Measurements from ENCODE around the gene CHD8.
"Not testable (repeated sequence)": the region's sequence is repeated elsewhere in the genome, so short reads cannot be mapped to it uniquely, and the experiment has no call there.

The CHD8 gene

DNA sequence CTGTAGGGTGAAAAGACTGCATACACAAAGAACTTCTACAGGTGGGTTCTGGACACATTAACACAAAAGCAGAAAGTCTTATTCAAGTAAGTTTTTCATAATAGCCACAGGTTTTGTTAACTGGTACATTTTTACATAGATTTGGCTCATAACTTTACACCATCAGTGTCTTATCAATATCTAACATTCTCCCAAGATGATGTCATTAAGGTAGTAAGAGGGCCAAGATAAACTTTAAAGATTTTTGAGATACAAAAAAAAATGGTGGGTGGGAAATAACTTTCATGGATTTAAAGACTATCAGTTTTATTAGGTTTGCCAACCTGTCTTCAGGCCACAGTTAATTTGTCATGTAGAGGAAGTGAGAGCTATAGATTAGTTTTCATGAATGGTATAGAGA is 73.8 kb downstream of the CHD8 start:
- Histone ChIP-seq H3K4me3 (no peak overlapping the region), H3K27ac (peak overlapping the region in 1 of 21 experiments; percentile 94)

DNA sequence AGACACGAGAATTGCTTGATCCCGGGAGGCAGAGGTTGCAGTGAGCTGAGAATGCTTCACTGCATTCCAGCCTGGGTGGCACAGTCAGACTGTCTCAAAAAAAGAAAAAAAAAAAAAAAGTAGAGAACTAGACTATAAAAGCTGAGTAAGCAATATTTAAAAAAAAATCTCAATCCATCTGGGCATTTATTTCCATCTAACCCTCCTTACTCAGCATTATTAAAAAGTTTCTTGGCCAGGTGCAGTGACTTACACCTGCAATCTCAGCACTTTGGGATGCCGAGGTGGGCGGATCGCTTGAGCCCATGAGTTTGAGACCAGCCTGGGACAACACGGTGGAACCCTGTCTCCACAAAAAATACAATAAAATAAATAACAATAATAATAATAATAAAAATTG is 76.6 kb downstream of the CHD8 start:
- H3K4me3 ChIP-seq: no peak overlapping the region
- H3K27ac ChIP-seq: no peak overlapping the region

DNA sequence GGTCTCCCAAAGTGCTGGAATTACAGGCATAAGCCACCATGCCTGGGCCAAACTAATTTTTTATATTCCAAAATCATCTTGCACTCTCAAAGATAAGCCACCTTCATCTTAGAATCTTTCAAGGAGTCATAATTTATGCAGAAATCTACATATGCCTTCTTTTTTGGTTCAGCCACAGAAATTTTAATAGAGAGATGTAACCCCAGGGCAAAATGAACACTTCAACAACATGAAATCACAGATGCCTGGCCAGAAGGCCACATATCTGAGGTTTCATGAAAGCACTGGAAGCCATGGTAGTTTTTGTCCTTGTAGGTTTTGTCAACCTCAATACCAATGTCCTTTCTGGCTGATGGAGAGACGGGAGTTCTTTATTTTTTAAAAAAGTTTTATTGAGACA is 81.9 kb downstream of the CHD8 start:
- Histone ChIP-seq H3K27ac (no peak overlapping the region), H3K4me3 (no peak overlapping the region)

DNA sequence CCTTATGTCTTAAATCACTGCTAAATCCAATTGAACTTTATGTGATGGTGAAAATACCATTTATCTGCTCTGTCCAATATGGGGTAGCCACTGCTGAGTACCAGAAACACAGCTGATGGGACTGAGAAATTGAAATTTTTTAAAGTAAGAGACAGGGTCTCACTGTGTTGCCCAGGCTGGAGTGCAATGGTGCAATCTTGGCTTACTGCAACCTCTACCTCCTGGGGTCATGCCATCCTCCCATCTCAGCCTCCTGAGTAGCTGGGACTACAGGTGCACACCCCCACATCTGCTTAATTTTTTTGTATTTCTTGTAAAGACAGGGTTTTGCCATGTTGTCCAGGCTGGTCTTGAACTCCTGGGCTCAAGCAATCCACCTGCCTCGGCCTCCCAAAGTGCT is 83.1 kb downstream of the CHD8 start:
- H3K27ac ChIP-seq: not testable (repeated sequence)

DNA sequence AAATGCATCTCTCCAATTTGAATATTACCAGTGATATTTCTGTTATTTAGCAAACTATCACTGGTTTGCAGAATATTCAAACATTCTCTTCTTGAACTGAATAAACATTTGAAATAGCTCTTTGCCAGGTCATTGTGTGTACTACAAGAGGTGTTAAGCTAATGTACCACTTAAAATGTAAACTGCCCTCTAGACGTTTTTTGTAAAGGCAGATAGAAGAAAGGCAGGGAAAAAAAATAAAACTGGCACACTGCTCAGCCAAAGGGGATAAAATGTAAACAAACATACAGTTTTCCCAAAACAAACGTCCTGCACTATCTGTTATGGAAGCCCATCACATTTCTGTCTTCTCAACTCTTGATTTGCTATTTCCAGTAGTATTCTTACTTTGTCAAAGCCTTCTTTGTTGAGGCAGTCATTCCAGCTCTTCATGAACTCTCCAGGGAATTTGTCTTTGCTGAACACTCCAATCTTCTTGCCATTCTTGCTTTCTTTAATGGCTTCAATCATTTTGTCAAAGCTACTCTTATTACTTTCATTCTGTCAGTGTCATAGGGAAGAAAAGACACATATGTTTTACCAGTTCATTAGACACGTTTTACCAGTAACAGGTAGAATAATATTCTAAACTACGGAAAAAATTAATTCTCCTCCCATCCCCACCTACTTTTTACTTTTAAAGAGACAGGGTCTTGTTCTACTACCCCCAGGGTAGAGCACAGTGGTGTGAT is 85.8 kb downstream of the CHD8 start:
- H3K4me3 ChIP-seq: no peak overlapping the region
- H3K27ac ChIP-seq: no peak overlapping the region

More for the DNA sequence above, 83.1 kb downstream of the CHD8 start:
- H3K4me3 ChIP-seq: not testable (repeated sequence)

DNA sequence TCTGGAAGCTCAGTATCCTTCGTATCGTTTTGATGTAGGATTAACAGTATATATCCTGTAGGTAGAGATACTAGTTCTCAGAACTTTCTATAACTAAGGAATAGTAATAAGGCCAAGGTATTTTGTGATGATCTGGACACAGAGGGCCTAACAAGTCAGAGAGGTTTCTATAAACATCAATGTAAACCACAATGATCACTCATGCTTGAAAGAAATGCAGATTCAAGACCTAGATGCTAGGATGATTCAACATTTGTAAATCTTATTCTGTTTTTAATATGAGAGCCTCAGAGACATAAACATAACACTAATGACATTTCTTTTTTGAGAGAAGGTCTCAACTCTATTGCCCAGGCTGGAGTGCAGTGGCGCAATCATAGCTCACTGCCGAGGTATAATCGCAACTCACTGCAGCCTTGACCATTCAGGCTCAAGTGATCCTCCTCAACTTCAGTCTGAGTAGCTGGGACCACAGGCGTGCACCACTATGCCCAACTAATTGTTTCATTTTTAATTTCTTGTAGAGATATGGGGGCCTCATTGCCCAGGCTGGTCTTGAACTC is 88.3 kb downstream of the CHD8 start:
- Histone ChIP-seq H3K27ac (no peak overlapping the region), H3K4me3 (no peak overlapping the region)

DNA sequence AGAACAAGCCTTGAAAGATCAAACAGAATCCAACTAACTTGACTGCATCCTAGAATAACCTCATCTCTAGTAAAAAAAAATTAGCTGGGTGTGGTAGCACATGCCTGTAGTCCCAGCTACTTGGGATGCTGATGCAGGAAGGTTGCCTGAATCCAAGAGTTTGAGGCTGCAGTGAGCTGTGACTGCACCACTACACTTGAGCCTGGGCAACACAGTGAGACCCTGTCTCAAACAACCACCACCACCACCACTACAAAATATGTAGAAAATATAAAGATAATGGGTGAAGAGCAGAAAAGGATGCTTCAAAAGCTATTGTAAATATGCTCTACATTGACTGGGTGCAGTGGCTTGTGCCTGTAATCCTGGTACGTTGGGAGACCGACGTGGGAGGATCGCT is 99.4 kb downstream of the CHD8 start:
- H3K4me3 ChIP-seq: no peak overlapping the region
- H3K27ac ChIP-seq: no peak overlapping the region

DNA sequence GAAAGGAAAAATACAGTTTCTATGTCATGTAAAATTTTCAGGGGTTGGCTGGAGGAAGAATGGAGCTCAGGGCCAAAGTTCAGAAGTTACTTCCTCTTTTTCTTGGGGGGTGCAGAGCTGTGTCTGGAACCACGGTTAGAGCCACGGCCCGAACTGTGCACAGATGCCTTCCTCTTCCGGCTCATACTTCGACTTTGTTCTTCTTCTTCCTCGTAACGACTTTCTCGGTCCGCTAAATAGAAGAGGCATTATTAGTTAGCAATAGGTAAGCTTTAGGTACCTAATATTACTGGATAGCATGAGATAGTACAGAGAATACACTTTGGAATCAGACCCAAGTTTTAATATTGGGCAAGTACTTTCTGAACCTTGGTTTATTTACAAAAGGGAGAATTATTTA is 103.3 kb downstream of the CHD8 start:
- no peak overlapping the region for H3K27ac ChIP-seq

DNA sequence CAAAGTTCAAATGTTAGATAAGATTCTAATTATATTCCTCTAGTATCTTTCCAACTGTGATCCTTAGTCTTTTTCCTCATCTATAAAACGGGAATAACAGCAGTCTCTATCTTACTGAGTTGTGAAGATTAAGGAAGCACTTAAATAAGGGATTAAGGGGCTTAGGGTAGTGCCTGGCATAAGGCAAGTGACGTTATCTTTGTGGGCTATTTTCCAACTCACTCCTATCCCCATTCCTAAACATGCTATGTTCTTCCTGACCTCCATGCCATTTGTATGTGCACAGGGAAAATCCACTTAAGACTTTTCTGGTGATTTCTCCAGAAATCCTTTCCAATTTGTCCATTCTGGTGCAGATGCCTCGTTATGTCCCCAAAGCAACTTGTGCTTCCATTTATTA is 105.4 kb downstream of the CHD8 start:
- Histone ChIP-seq H3K4me3 (no peak overlapping the region), H3K27ac (no peak overlapping the region)

More for the DNA sequence above, 103.3 kb downstream of the CHD8 start:
- no peak overlapping the region for H3K4me3 ChIP-seq

DNA sequence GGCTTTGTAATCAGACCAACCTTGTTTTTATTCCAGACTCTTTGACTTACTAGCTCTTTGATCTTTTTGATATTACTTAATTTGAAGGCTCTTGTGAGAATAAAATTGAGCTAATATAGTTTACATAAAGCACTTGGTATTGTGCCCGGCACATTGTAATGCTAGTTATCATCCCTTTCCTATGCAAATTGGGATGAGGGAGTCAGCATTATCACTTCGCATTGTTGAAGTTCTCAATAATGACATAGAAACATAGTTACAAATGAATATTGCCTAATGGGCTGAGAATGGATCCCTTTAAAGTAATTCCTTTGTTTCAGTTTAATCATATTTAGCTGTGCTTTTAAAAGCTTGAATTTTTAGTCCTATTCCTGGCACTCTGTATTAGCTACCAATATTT is 108.7 kb downstream of the CHD8 start:
- H3K4me3 ChIP-seq: no peak overlapping the region
- peak overlapping the region in 1 of 21 experiments; percentile 1 for H3K27ac ChIP-seq

DNA sequence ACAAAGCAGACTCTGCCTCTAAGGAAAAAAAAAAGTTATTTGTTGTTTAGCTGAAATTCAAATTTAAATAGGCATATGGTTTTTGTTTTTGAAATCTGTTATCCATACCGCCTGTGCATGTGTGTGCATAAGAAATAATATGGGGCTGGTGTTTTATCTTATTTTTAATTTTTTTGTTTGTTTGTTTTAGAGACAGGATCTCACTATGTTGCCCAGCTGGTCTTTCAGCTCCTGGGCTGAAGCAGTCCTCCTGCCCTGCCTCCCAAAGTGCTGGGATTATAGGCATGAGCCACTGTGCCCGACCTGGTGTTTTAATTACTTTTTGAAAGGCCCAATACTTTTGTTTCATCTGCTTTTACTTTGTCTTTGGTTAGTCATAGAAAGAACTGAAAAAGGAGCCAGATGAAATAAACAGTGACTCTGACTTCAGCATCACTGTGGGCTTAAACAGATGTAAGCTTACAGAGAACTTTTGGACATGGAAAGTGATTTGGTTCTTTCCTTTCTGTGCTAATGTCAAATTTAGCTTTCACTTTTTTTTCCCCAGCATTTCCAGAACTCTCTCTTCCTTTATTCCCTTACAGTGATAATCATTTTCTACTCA is 109.3 kb downstream of the CHD8 start:
- Histone ChIP-seq H3K27ac (peak overlapping the region in 1 of 21 experiments; percentile 1), H3K4me3 (no peak overlapping the region)

DNA sequence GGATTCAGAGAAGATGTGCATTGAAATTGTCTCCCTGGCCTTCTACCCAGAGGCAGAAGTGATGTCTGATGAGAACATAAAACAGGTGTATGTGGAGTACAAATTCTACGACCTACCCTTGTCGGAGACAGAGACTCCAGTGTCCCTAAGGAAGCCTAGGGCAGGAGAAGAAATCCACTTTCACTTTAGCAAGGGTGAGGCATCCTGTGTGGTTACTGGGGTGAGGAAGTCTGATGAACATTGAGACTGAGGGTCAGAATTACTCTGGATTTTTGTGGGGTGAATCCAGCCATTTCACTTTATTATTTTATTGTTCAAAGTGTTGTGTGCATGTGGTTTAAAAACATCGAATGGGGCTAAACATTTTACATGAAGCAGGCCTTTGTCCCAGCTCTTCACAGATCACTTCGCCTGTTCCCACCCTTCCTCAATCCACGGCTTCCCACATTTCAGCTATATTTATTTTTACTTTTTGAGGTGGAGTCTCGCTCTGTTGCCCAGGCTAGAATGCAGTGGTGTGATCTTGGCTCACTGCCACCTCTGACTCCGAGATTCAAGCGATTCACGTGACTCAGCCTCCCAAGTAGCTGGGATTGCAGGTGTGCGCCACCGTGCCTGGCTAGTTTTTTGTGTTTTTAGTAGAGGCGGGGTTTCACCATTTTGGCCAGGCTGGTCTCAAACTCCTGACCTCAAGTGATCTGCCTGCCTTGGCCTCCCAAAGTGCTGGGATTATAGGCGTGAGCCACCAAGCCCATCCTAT is 112.7 kb downstream of the CHD8 start:
- H3K27ac ChIP-seq: no peak overlapping the region

More for the DNA sequence above, 112.7 kb downstream of the CHD8 start:
- H3K4me3 ChIP-seq: no peak overlapping the region

Data from skin epidermis (tissue), 12 donors.